ENCODE data around the gene DNHD1.

DNA sequence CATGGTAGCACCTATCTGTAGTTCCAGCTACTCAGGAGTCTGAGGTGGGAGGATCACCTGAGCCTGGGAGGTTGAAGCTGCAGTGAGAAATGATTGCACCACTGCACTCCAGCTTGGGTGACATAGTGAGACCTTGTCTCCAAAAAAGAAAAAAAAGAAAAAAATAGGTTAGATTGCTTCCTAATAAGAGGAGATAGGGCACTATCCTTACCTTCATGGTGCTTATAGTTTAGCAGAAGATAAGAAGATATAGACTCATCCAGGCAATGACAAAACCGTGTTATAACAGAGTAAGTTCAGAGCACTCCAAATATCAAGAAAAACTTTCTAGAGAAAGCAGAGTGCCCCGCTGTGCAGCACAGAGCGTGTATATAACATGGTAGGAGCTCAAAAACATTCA is 64.2 kb downstream of the DNHD1 start:
- TF ChIP-seq CTCF (conservative IDR thresholded peaks at IDR 0.05; ENCODE audit: low read depth, low read length) (no peak), POLR2A (IDR thresholded peaks at IDR 0.05; ENCODE audit: low read depth, low read length) (no peak), USF2 (IDR thresholded peaks at IDR 0.05; ENCODE audit: low read depth, low read length) (no peak), CHD1 (IDR thresholded peaks at IDR 0.05; ENCODE audit: low read depth, low read length) (no peak), MXI1 (IDR thresholded peaks at IDR 0.05; ENCODE audit: borderline replicate concordance, low read depth, low read length) (no peak), MAZ (IDR thresholded peaks at IDR 0.05; ENCODE audit: borderline replicate concordance, low read depth, low read length) (no peak), RFX5 (IDR thresholded peaks at IDR 0.05; ENCODE audit: low read depth, low read length) (no peak)
- TF ChIP-seq, protein P1, sequence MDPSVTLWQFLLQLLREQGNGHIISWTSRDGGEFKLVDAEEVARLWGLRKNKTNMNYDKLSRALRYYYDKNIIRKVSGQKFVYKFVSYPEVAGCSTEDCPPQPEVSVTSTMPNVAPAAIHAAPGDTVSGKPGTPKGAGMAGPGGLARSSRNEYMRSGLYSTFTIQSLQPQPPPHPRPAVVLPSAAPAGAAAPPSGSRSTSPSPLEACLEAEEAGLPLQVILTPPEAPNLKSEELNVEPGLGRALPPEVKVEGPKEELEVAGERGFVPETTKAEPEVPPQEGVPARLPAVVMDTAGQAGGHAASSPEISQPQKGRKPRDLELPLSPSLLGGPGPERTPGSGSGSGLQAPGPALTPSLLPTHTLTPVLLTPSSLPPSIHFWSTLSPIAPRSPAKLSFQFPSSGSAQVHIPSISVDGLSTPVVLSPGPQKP (IDR thresholded peaks at IDR 0.05; ENCODE audit: borderline replicate concordance, low read depth, low read length): no peak
